HG03354 (cell line): ENCODE data around the gene PDE9A.

Source experiments
- ATAC-seq: cut with Tn5 transposase; IDR thresholded peaks from one replicate; pipeline ENCODE4 v1.9.1; 2021; ENCODE audit warnings: mild to moderate bottlenecking; ENCODE audit not compliant: unreplicated experiment, poor library complexity, severe bottlenecking

Gene PDE9A

DNA sequence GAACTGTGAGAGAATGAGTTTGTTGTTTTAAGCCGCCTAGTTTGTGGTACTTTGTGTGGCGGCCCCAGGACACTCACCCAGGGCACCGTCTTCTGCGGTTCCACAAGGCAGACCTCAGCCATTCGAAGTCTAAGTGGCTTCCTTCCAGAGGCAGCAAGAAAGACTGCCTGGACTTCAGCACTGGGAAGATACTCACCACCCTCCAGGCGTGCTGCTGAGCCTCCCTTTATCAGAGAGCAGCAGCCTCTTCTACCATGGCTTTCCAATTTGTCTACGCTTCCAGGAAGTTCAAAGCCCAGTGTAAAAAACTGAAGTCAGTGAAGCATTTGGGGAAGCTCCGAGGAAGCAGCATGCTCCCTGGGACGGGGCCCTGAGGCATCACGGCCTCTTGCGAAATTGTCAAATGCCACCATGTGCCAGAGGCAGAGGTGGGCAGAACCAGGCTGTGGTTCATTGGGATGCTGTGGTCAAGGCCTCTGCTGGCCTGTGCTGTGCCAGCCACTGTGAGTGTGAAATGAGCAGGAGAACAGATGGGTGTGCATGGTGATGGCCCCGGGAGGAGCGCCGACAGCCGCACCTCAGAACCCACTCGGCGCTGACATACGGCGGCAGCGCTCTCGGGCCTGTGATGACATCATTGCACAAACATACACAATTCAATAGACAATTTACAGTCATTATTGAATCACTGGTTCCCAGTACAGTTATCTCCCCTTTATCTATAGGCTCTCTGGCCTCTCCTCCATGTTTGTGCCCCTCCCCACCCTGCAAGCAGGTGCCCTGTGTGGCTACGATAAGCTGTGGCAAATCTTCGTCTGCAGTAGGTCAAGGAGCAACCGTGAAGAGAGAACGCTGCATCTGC, 110.4 kb downstream of the PDE9A start:
- no peak for ATAC-seq

DNA sequence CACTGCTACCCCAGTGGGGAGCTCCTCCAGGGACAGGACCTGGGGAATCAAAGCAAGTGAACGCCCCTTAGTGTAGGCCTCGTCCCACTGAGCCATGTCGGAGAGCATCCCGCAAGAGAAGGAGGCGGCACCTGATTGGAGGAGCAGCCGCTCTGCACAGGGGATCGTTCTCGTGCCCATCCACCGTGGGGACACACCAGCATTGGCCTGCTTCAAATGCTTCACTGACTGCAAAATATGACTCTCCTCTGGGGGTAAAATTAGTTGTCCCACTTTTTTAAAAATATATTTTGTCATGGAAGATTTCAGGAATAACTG, 111.0 kb downstream of the PDE9A start:
- ATAC-seq: no peak

DNA sequence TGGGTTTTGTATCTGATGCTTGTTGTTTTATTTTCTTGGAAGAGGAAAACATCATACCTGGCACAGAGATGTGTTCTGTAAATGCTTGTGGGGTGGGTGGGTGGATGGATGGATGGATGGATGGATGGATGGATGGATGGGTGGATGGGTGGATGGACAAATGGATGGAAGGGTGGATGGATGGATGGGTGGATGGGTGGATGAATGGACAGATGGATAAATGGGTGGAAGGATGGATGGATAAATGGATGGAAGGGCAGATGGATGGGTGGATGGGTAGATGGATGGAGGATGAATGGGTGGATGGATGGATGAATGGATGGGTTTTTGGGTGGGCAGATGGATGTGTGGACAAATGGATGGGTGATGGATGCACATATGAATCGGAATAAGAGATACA, 111.5 kb downstream of the PDE9A start:
- ATAC-seq: no peak

DNA sequence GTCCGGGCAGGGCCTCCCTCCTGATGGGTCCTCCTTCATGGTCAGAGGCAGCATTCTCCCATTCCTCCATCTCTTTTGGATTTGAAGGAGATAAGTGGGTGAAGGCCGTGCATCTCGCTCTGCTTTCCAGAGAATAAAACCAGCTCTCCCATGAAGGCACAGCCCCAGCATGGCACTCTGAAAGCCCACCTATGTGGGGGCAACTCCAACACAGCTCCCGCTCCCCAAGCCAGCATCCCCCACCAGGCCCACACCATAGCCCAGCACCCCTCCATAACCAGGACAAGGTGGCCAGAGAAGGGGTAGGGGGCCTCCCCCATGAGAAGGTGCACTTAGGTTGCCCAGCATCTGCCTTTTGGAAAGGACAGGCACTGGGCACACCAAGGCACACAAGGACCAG, 112.2 kb downstream of the PDE9A start:
- ATAC-seq: no peak

DNA sequence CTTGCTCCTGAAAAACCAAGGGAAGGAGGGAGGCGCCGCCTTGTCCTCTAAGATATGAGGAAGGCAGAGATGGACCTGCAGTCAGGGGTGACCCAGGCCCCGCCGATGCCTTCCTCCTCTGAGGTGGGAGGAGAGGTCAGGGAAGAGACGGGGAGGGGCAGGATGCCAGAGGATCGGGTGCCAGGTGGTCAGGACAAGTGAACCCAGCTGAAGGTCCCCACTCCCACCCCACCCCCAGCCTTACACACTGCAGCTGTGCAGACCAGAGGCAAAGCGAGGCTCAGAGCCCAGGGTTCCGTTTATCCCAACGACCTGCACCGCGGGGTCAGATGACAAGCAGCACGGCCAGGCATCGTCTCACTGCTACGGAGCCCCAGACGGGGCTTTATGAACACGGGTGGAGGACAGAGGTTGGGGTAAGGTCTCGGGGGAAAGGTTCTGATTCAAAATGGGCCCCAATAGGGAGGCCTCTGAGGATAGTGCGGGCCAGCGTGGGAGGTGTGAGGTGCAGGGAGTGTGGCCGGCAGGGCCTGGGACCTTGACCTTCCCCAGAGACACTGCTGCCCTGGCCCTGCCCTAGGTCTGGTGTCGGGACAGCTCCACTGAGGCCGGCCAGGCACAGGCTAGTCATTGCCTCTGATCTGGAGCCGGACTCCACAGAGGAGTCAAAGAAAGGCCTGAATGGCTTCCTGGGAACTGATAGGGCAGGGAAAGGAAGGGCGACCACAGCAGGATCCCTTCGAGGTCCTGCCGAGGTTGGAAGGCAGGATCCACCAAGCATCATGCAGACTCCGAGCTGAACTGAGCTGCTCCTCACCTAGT, 113.5 kb downstream of the PDE9A start:
- ATAC-seq: no peak

DNA sequence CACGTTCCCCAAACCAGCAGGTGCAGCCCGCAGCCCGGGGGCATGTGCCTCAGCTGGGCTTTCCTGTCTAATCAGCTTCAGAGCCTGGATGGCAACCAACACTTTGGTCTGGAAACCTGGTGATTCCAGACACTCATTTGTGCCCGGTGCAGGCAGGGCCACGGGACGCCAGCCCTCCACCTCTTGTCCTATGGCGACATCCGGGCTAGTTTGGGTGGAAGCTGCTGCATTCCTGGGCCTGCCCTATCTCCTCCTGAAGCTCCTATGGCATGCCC, 114.1 kb downstream of the PDE9A start:
- ATAC-seq: no peak

DNA sequence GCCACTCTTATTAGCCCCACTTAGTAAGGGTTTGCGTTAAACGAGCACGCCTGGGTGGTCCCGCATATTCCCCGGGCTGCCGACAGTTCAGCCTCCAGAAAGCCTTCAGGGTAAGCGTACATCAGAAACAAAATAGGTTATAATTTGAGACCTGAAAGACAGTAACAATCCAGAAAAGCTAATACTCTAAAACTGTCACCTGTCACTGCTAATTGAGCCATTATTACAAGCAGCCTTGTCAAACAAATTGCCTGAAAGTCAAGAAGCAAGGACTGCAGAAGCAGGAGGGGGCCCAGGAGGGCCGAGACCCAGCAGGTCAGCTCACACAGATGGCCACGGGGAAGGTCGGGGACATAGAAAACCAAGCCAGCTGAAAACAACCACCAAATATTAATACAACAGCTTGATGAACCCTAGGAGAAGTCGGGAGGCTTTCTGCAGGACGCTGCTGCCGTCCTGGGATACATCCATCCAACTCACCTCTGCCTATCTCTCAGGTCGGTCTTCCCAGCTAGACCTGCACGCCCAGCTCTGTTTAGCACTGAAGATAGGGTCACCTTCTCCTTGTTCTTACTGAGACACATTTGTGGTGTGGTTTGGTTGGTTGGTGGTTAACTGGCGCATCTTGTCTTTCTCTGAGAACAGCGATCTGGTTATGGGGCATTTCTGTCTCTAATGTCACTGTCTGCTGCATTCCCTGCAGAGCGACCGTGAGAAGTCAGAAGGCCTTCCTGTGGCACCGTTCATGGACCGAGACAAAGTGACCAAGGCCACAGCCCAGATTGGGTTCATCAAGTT, 115.1 kb downstream of the PDE9A start:
- ATAC-seq: no peak

DNA sequence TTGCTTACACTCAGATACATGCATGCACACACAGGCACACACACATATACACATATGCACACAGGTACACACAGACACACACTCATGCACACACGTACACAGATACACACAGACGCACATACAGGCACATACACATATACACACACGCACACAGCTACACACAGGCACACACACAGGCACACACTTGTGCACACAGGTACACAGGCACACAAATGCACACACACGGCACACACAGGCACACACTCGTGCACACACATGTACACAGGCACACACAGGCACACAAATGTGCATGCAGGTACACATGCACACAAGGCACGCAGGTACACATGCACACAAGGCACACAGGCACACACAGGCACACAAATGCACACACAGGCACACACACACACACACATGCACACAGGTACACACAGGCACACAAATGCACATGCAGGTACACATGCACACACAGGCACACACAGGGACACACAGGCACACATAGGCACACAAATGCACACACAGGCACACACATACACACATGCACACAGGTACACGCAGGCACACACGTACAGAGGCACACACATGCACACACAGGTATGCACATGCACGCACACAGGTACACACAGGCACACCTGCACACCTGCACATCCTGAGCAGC, 115.9 kb downstream of the PDE9A start:
- ATAC-seq: no peak

DNA sequence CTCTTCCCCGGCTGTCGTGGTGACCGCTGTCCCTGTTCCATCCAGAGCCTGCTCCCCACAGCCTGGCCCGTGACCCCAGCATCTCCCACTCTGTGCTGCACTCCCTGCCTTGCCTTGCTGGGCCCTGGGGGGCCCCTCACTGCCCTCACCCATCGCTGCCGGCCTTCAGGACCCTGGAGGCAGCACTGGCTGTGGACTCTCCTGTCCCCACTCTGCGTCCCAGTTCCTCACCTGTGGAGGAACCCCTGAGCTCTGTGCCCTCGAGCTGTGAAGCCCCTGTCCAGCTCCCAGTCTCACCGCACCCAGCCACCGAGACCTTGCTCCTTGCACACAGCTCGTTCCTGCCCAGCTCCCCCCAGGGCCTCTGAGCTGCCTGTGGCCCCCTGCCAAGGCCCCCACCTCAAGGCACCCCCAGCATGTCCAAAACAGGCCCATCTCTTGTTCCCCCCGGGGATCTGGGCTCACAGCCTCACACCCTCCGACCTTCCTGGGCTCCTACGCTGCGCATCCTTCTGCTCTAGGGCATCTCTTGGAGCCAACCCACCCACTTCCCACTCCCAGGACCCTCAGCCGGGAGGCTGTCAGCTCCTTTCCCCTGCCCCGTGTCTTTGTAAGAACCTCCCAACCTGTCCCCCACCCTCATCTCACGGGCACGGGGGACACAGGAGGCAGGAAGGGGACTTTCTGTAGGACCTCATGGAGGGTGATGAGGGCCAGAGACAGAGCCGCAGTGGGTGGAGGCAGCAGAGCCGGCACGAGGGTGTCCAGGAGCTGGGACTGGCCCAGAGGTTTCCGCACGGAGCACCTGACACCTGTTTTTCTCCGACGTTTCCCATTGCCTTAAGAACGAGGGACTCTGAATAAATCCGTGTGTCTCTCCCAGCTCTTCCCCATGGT, 116.6 kb downstream of the PDE9A start:
- ATAC-seq: no peak

DNA sequence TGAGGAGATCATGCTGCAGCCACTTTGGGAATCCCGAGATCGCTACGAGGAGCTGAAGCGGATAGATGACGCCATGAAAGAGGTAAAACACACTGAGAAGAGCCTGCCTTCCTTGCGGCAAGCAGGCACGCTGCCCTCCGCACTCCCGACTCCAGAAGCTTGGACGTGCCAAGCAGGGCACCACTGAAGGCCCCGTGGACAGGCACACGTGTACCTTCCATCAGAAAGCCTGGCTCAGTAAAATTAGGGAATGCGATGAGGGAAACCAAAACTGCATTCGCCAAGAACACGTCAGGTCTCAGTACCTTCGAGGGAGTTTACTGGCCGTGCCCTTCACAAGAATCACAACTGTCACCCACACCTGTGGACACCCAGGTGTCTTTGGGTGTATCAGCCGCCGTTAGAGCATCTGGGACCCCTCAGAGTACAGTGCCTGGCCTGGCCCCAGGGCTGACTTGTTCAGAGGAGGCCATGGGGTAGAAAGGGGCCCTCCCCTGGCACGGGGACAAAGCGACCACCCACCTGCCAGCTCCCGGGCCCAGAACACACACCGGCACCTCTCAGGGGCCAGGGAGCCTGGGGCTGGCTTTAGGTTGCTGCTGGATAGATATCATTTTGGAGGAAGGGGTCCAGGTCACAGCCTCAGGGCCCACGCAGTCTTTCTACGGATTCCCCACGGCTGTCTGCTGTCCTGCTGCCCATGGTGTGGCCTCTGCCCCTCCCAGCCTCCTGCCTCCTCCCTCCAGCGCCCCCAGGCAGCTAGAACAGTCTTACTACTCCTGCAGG, 117.5 kb downstream of the PDE9A start:
- ATAC-seq: no peak

DNA sequence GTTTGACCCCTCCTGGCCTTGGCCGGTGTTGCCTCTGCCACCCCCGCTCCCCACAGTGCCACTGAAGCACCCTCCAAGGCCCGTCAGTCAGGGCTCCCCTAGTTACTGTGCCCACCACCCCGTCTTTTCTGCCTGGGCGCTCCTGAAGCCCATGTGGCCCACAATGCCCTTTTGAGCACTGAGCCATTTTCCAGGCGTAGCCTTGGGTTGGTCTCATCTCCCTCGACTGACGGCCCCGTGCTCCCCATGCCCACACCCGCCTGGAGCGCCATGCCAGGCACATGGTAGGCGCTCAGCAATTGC, 118.0 kb downstream of the PDE9A start:
- no peak for ATAC-seq

DNA sequence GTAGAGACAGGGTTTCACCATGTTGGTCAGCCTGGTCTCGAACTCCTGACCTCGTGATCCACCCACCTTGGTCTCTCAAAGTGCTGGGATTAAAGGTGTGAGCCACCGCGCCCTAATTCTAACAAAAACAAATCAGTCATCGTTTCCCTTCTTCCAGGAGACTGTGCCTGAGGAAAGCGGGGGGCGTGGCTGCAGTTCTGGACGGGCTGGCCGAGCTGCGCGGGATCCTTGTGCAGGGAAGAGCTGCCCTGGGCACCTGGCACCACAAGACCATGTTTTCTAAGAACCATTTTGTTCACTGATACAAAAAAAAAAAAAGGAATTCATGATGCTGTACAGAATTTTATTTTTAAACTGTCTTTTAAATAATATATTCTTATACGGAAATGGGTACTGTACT, 121.7 kb downstream of the PDE9A start:
- no peak for ATAC-seq

DNA sequence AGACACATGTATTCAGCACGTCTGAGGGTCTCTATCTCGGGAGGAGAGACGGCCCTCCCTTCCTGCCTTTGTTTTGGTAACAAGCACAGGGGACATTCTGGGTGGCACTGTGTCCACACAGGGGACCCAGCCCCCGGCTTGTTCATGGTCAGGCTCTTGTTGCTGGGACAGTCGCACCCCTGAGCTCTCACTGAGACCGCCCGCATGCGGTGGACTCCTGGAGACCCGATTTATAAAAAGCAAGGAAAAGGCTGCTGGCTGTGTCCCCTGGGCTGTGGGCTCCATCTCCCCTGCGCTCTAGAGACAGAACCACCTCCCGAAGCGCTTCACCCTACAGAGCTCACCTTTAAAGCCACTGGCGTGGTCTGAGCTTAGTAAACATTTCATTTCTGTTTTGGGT, 122.5 kb downstream of the PDE9A start:
- no peak for ATAC-seq

DNA sequence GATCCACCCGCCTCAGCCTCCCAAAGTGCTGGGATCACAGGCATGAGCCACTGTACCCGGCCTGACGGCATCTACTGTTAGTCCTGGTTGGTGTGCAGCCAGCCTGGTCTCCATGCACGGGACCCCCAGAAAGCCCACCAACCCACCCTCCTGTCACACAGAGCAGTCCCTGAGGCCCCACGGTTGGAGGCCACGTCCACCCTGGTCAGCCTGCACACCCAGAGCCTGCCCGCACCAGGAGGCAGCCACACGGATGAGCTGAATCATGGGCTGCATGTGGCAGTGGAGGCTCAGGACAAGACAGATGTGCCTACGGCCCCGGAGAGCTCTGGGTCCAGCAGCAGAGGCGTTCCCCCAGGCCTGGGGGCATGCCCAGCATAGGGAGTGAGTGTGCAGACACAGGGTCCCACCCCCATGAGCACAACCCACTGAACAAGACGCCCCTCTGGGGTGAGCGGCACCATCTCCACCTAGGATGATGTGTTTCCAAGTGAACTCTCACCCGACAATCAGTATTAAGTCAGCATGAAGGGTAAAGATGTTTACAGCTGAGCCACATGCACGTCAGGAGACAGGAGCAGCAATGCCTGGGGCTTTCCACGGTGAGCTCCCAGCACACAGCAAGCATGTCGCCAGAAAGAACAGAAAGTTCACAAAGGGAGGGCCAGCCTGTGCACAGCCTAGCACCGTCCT, 123.8 kb downstream of the PDE9A start:
- no peak for ATAC-seq

DNA sequence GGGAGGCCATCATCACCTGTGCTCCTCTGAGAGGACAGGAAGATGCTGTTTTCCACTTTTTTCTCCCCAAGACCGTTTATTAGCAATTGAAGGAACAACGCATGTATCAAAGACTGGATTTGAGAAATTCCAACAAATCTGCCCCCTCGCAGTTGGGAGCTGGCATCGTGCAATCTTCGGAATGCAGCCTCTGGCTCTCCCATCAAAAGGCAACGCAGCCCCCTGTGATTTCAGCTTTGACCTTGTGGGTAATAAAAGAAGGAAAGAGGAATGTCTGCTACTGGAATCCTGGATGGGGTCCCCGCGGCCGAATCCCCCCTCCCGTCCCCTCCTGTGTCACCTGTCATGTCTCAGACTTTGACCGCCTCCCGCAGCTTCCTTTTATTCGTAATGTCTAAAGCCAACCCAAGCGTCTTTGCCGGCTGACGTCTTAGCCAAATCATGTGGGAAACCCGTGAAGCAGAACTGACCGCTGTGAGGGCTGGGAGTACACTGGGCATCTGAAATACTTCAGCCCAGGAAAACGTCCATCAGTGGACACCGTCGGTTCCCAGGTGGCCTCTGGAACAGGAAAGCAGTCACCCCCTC, 124.4 kb downstream of the PDE9A start:
- no peak for ATAC-seq

DNA sequence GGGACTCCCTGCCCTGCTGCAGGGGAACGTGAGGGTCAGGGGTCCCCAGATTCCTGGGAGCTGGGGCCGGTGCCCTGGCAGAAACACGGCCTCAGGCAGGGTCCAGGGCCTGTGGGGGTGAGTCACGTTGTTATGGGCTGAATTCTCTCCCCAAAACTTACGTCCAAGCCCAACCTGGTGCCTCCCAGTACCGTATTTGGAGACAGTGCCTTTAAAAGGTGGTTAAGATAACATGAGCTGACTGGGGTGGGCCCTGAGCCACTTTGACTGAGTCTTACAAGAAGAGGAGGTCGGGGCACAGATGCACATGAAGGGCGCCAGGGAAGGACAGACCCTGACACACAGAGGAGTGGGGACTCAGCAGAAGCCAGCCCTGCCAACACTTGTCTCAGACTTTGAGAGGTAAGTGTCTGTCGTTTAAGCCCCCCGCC, 126.0 kb downstream of the PDE9A start:
- ATAC-seq: no peak

DNA sequence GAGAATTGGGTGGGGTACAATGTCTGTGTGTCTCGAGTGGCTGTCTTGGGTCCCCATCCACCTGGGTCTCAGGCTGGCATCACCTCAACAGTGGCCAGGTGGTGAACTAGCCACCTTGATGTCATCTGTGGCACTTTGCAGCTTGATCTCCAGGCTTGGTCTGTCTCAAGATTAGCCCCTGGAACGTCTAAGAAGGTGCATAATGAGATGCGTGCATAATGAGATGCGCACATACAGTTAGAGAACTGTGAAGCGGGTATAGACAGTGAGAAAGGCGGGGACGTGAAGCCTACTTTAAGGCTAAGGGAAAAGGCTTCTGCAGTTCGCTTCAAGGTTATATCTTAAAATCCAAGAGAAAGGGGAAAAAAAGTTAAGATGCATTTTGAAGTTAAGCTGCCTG, 127.2 kb downstream of the PDE9A start:
- no peak for ATAC-seq
